ENCODE results near the gene AP1M2. TPM values are rescaled to one million over a fixed set of nuclear protein-coding genes. Genes with fewer than 3 reads are reported as not detected.
A peak's percentile ranks its signal among the peaks of the same experiment; 100 is the strongest.

Gene AP1M2
- total RNA-seq, 1 donor from 2014 or later = 4.5 TPM

DNA sequence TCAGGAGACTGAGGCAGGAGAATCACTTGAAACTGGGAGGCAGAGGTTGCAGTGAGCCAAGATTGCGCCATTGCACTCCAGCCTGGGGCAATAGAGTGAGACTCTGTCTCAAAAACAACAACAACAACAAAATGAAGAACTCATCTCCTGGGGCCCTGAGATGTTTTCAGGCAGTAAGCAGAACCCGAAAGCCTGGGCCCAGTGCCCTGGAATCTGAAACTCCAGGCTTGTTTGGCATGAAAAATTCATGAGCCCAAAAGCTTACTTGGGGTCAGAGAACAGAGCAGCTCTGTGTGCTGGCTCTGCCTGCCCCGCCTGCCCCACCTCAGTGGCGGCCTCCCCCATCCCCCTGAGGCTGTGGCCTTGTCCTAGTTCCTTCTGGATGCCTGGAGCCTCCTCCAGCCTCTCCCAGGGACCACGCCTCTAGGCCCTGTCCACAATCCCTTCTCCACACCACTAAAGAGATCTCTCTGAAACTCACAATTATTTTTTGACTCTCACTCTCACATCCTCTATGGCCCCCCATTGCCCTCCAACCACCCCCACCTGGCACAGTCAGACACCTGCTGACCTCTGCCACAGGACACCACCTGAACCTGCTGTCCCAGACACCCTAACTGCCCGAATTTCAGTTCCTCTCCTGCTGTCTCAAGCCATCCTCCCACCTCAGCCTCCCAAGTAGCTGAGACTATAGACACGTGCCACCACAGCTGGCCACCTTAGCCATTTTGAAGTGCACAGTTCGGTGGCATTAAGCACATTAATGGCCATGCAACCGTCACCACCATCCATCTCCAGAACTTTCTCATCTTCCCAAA is 6.9 kb upstream of the AP1M2 start:
- Histone ChIP-seq H3K4me3 (ENCODE audit: insufficient read depth, low read depth, low read length) (no peak overlapping the region), H3K79me2 (ENCODE audit: insufficient read depth, low read length) (no peaks in the 10 kb centered on the region), H3K27me3 (ENCODE audit: insufficient read depth, low read length) (no peaks in the 10 kb centered on the region), H3K9me3 (ENCODE audit: insufficient read depth, low read depth, low read length) (no peaks in the 10 kb centered on the region), H2AFZ (ENCODE audit: low read depth, low read length) (no peak overlapping the region), H4K20me1 (ENCODE audit: insufficient read depth, low read length) (no peaks in the 10 kb centered on the region), H3K27ac (ENCODE audit: low read depth, low read length) (no peak overlapping the region), H3K4me1 (ENCODE audit: insufficient read depth, low read length) (no peaks in the 10 kb centered on the region), H3K36me3 (ENCODE audit: insufficient read depth, low read length) (no peaks in the 10 kb centered on the region), H3K4me2 (ENCODE audit: low read length) (no peak overlapping the region), H3K9ac (ENCODE audit: low read length) (no peak overlapping the region)
- DNase-seq (ENCODE audit: low read depth) (no peak), FAIRE-seq (no peak)
- no peak overlapping the region for H3K27ac Mint-ChIP-seq (ENCODE audit: unreplicated experiment)
- peak overlapping the region; percentile 56 for H3K4me3 Mint-ChIP-seq (ENCODE audit: unreplicated experiment)
- peaks cover 12% of the 10 kb centered on the region for H3K27me3 Mint-ChIP-seq (ENCODE audit: low read depth, unreplicated experiment)
- no peak for TF ChIP-seq EZH2 (IDR thresholded peaks at IDR 0.05; ENCODE audit: insufficient read depth, low read length)
- TF ChIP-seq, protein P1, sequence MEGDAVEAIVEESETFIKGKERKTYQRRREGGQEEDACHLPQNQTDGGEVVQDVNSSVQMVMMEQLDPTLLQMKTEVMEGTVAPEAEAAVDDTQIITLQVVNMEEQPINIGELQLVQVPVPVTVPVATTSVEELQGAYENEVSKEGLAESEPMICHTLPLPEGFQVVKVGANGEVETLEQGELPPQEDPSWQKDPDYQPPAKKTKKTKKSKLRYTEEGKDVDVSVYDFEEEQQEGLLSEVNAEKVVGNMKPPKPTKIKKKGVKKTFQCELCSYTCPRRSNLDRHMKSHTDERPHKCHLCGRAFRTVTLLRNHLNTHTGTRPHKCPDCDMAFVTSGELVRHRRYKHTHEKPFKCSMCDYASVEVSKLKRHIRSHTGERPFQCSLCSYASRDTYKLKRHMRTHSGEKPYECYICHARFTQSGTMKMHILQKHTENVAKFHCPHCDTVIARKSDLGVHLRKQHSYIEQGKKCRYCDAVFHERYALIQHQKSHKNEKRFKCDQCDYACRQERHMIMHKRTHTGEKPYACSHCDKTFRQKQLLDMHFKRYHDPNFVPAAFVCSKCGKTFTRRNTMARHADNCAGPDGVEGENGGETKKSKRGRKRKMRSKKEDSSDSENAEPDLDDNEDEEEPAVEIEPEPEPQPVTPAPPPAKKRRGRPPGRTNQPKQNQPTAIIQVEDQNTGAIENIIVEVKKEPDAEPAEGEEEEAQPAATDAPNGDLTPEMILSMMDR (IDR thresholded peaks at IDR 0.05; ENCODE audit: insufficient read depth, low read depth, low read length) = no peak
- H3K36me3 Mint-ChIP-seq (ENCODE audit: low read depth, unreplicated experiment) = no peaks in the 10 kb centered on the region
- no peaks in the 10 kb centered on the region for H3K4me1 Mint-ChIP-seq (ENCODE audit: low read depth, unreplicated experiment)
- H3K9me3 Mint-ChIP-seq (ENCODE audit: unreplicated experiment) = no peaks in the 10 kb centered on the region

DNA sequence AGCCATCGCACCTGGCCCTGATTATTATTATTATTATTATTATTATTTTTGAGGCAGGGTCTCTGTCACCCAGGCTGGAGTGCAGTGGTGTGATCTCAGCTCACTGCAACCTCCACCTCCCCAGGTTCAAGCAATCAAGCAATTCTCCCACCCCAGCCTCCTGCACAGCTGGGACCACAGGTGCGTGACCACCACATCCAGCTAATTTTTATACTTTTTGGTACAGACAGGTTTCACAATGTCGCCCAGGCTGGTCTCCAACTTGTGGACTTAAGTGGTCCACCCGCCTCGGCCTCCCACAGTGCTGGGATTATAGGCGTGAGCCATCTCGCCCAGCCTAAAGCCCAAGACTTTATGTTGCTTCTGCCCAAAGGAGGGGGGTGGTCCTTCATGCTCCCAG is 6.0 kb upstream of the AP1M2 start:
- Mint-ChIP-seq H3K4me1 (ENCODE audit: low read depth, unreplicated experiment) (no peaks in the 10 kb centered on the region), H3K27me3 (ENCODE audit: low read depth, unreplicated experiment) (peaks cover 6% of the 10 kb centered on the region), H3K9me3 (ENCODE audit: unreplicated experiment) (no peaks in the 10 kb centered on the region), H3K27ac (ENCODE audit: unreplicated experiment) (no peak overlapping the region), H3K4me3 (ENCODE audit: unreplicated experiment) (no peak overlapping the region), H3K36me3 (ENCODE audit: low read depth, unreplicated experiment) (no peaks in the 10 kb centered on the region)
- H3K4me3 ChIP-seq (ENCODE audit: insufficient read depth, low read depth, low read length) = no peak overlapping the region
- H3K9ac ChIP-seq (ENCODE audit: low read length) = no peak overlapping the region
- no peak overlapping the region for H2AFZ ChIP-seq (ENCODE audit: low read depth, low read length)
- H3K27ac ChIP-seq (ENCODE audit: low read depth, low read length) = no peak overlapping the region
- DNase-seq (ENCODE audit: low read depth) (no peak), FAIRE-seq (no peak)
- H3K79me2 ChIP-seq (ENCODE audit: insufficient read depth, low read length) = no peaks in the 10 kb centered on the region
- no peak for TF ChIP-seq EZH2 (IDR thresholded peaks at IDR 0.05; ENCODE audit: insufficient read depth, low read length)
- H3K4me2 ChIP-seq (ENCODE audit: low read length) = no peak overlapping the region
- H4K20me1 ChIP-seq (ENCODE audit: insufficient read depth, low read length) = no peaks in the 10 kb centered on the region
- no peaks in the 10 kb centered on the region for H3K36me3 ChIP-seq (ENCODE audit: insufficient read depth, low read length)
- H3K9me3 ChIP-seq (ENCODE audit: insufficient read depth, low read depth, low read length) = no peaks in the 10 kb centered on the region
- H3K27me3 ChIP-seq (ENCODE audit: insufficient read depth, low read length) = no peaks in the 10 kb centered on the region
- no peaks in the 10 kb centered on the region for H3K4me1 ChIP-seq (ENCODE audit: insufficient read depth, low read length)

DNA sequence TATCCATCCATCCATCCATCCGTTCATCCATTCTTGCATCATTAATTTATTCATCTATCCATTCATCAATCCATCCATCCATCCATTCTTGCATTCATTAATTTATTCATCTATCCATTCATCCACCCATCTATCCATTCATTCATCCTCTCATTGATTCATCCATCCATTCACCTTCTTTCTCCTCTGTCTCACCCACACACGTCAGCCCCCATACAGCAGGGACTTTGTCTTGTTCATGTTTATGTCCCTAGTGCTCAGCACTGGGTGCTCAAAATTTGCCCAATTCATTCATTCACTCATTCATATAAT is 683 bp upstream of the AP1M2 start:
- H3K79me2 ChIP-seq (ENCODE audit: insufficient read depth, low read length) = no peaks in the 10 kb centered on the region
- Mint-ChIP-seq H3K27ac (ENCODE audit: unreplicated experiment) (no peak overlapping the region), H3K9me3 (ENCODE audit: unreplicated experiment) (no peaks in the 10 kb centered on the region), H3K4me3 (ENCODE audit: unreplicated experiment) (no peak overlapping the region), H3K27me3 (ENCODE audit: low read depth, unreplicated experiment) (peaks cover 17% of the 10 kb centered on the region), H3K4me1 (ENCODE audit: low read depth, unreplicated experiment) (no peaks in the 10 kb centered on the region), H3K36me3 (ENCODE audit: low read depth, unreplicated experiment) (no peaks in the 10 kb centered on the region)
- no peak overlapping the region for H3K27ac ChIP-seq (ENCODE audit: low read depth, low read length)
- H3K36me3 ChIP-seq (ENCODE audit: insufficient read depth, low read length) = no peaks in the 10 kb centered on the region
- no peak for TF ChIP-seq EZH2 (IDR thresholded peaks at IDR 0.05; ENCODE audit: insufficient read depth, low read length)
- TF ChIP-seq, protein P1 (IDR thresholded peaks at IDR 0.05; ENCODE audit: insufficient read depth, low read depth, low read length) = no peak
- H3K9ac ChIP-seq (ENCODE audit: low read length) = no peak overlapping the region
- no peak overlapping the region for H2AFZ ChIP-seq (ENCODE audit: low read depth, low read length)
- FAIRE-seq = no peak
- no peak for DNase-seq (ENCODE audit: low read depth)
- no peak overlapping the region for H3K4me2 ChIP-seq (ENCODE audit: low read length)
- H4K20me1 ChIP-seq (ENCODE audit: insufficient read depth, low read length) = no peaks in the 10 kb centered on the region
- no peaks in the 10 kb centered on the region for H3K4me1 ChIP-seq (ENCODE audit: insufficient read depth, low read length)
- peaks cover 17% of the 10 kb centered on the region for H3K27me3 ChIP-seq (ENCODE audit: insufficient read depth, low read length)
- H3K9me3 ChIP-seq (ENCODE audit: insufficient read depth, low read depth, low read length) = no peaks in the 10 kb centered on the region
- H3K4me3 ChIP-seq (ENCODE audit: insufficient read depth, low read depth, low read length) = no peak overlapping the region
